B cell (primary cell): ENCODE data around the gene TGFBR3. TPM values are rescaled to one million over a fixed set of nuclear protein-coding genes. Genes with fewer than 3 reads are reported as not detected.

Experiments
- ATAC-seq: fragments of 200-7000 bp; cut with Tn5 transposase; one replicate; pipeline ENCODE4 v1.10.0; 2021; ENCODE audit warnings: low read depth, mild to moderate bottlenecking, moderate number of reproducible peaks, moderate library complexity
- CTCF ChIA-PET: fragments of 350-600 bp; sonication (Branson Sonifier 250); formaldehyde crosslinking; loops from one replicate; lab custom pipeline; 2021; ENCODE audit warnings: antibody characterized with exemption, inconsistent platforms; lab: Charles Lee
- POLR2A ChIA-PET: fragments of 350-600 bp; sonication (Branson Sonifier 250); formaldehyde crosslinking; loops from one replicate; lab custom pipeline; 2021; ENCODE audit warnings: antibody characterized with exemption; lab: Charles Lee
- DNase-seq: peaks from one replicate; pipeline ENCODE4 v3.0.0; 2013
- H2AFZ ChIP-seq: 2 replicates; pipeline ENCODE4 v1.6.1; 2012; ENCODE audit warnings: mild to moderate bottlenecking, low read depth, low read length; ENCODE audit not compliant: insufficient read depth, poor library complexity, severe bottlenecking
- H3K27ac ChIP-seq, 2 donors: 1 replicate in 1 of 2; 2 replicates in 1 of 2; pipeline ENCODE4 v1.5.1; 2012 to 2013; ENCODE audit warnings: low read length in 2 of 2, mild to moderate bottlenecking in 2 of 2, moderate library complexity in 1 of 2
- H3K27me3 ChIP-seq, 4 experiments: fragments of 200-600 bp in 1 of 4; sonication (generic) in 1 of 4; replicated peaks in 1 of 4; 1 replicate in 2 of 4; 2 replicates in 2 of 4; pipeline versions ENCODE4 v1.6.1 to v1.7.0; 2013 to 2016; ENCODE audit warnings: low read length in 3 of 4, mild to moderate bottlenecking in 2 of 4, mixed read lengths in 1 of 4, moderate library complexity in 1 of 4; ENCODE audit not compliant: insufficient read depth in 4 of 4, control insufficient read depth in 3 of 4; ENCODE audit errors: control extremely low read depth in 1 of 4
- H3K36me3 ChIP-seq, 2 experiments: replicated peaks in 1 of 2; 1 replicate in 1 of 2; 2 replicates in 1 of 2; pipeline versions ENCODE4 v1.6.1 to v1.7.1; 2013; ENCODE audit warnings: low read length in 1 of 2; ENCODE audit not compliant: insufficient read depth in 2 of 2, control insufficient read depth in 1 of 2; ENCODE audit errors: control extremely low read depth in 1 of 2, extremely low read depth in 1 of 2
- H3K4me1 ChIP-seq, 2 donors: fragments of 200-600 bp in 1 of 2; sonication (generic) in 1 of 2; 1 replicate in 1 of 2; 2 replicates in 1 of 2; pipeline versions ENCODE4 v1.5.1 to v1.6.1; 2013 to 2017; ENCODE audit warnings: low read length in 2 of 2; ENCODE audit not compliant: control insufficient read depth in 2 of 2, insufficient read depth in 2 of 2
- H3K4me2 ChIP-seq: replicated peaks from 2 replicates; pipeline ENCODE3; 2012; ENCODE audit warnings: mild to moderate bottlenecking, low read depth, low read length; ENCODE audit not compliant: poor library complexity, severe bottlenecking
- H3K4me3 ChIP-seq, 5 experiments: fragments of 200-600 bp in 1 of 5; sonication (generic) in 1 of 5; 1 replicate in 3 of 5; 2 replicates in 2 of 5; pipeline versions ENCODE4 v1.5.1 to v1.7.0; 2011 to 2016; ENCODE audit warnings: low read length in 4 of 5, mild to moderate bottlenecking in 4 of 5, low read depth in 2 of 5, control low read depth in 1 of 5, moderate library complexity in 1 of 5; ENCODE audit not compliant: insufficient read depth in 1 of 5; ENCODE audit errors: control extremely low read depth in 1 of 5, extremely low read depth in 1 of 5
- H3K79me2 ChIP-seq: fragments of 200-600 bp; sonication (generic); one replicate; pipeline ENCODE4 v1.6.0; 2016; ENCODE audit warnings: low read length; ENCODE audit not compliant: control insufficient read depth, insufficient read depth
- H3K9ac ChIP-seq: fragments of 200-600 bp; sonication (generic); 2 replicates; pipeline ENCODE4 v1.6.1; 2017; ENCODE audit warnings: mild to moderate bottlenecking, low read length, moderate library complexity
- H3K9me3 ChIP-seq, 3 donors: one replicate each; pipeline versions ENCODE4 v1.6.1 to v1.7.1; 2013; ENCODE audit warnings: low read length in 2 of 3; ENCODE audit not compliant: control insufficient read depth in 2 of 3, insufficient read depth in 1 of 3; ENCODE audit errors: control extremely low read depth in 1 of 3
- H4K20me1 ChIP-seq: 2 replicates; pipeline ENCODE4 v1.6.0; 2012; ENCODE audit warnings: mild to moderate bottlenecking, low read length; ENCODE audit not compliant: insufficient read depth, control insufficient read depth, poor library complexity, severe bottlenecking
- H3K27ac Mint-ChIP-seq: one replicate; pipeline ENCODE4 v1.8.0; 2021; ENCODE audit warnings: mixed read lengths
- H3K27me3 Mint-ChIP-seq: one replicate; pipeline ENCODE4 v1.8.0; 2021; ENCODE audit warnings: mixed read lengths
- H3K4me1 Mint-ChIP-seq: one replicate; pipeline ENCODE4 v1.8.0; 2021; ENCODE audit warnings: mixed read lengths
- H3K4me3 Mint-ChIP-seq: one replicate; pipeline ENCODE4 v1.8.0; 2021; ENCODE audit warnings: mixed read lengths
- H3K9me3 Mint-ChIP-seq: one replicate; pipeline ENCODE4 v1.8.0; 2022; ENCODE audit warnings: mixed read lengths; ENCODE audit not compliant: insufficient read depth
- CTCF ChIP-seq: fragments of 200-600 bp; IDR thresholded peaks from one replicate; pipeline ENCODE4 v1.8.0; 2022; ENCODE audit warnings: antibody characterized with exemption, mild to moderate bottlenecking
- EZH2 ChIP-seq: IDR thresholded peaks from 2 replicates; pipeline ENCODE4 v1.6.1; 2012; ENCODE audit warnings: borderline replicate concordance, low read depth, mild to moderate bottlenecking, moderate library complexity, low read length; ENCODE audit not compliant: insufficient read depth, poor library complexity, severe bottlenecking
- WGBS: methylation state at CpG from one replicate; pipeline ENCODE4 v1.1.5; 2013; ENCODE audit warnings: missing lambda C conversion rate; ENCODE audit not compliant: insufficient coverage; 5-methylcytosine and 5-hydroxymethylcytosine counted together
- intact Hi-C: fragments of 100-400 bp; cut with micrococcal nuclease; formaldehyde crosslinking; loops from one replicate; pipeline ENCODE4 v1.10.0; 2022
- polyA plus RNA-seq: library from polyadenylated mRNA; depleted of rRNA; stranded (reverse); fragments of >200 nt; gene quantifications from 2 replicates; pipeline ENCODE4 v1.2.3, GENCODE V29; 2012
- total RNA-seq, 2 donors: library from RNA; stranded (reverse); fragments of 120-200 nt in 1 of 2; gene quantifications; 1 replicate in 1 of 2; 2 replicates in 1 of 2; pipeline versions ENCODE4 v1.2.3 to v1.2.4, GENCODE V29; 2013 to 2022

TGFBR3 gene
- total and polyA plus RNA-seq, 2 donors (not counting 1 experiment from before 2014, with no cell fraction given), result 0.10 to 0.12 TPM

GRCh38 chr1:91793189-91793588, 92.8 kb downstream of the TGFBR3 start:
- no peaks in the 10 kb centered on the region for H3K9me3 Mint-ChIP-seq
- WGBS, result 100% methylated on average over 3 of the region's 5 CpGs
- ATAC-seq (no peak), DNase-seq (no peak)
- intact Hi-C loops, result no loop called here
- POLR2A ChIA-PET, result no interaction called here
- TF ChIP-seq CTCF, result no peak
- TF ChIP-seq EZH2, result no peak
- peaks cover 2% of the 10 kb centered on the region for H3K27me3 Mint-ChIP-seq
- no peaks in the 10 kb centered on the region for H3K9me3 ChIP-seq
- H2AFZ ChIP-seq, result no peak overlapping the region
- no peaks in the 10 kb centered on the region for H3K79me2 ChIP-seq
- no peak overlapping the region for H3K27ac ChIP-seq
- no peak overlapping the region for H3K4me2 ChIP-seq
- H3K9ac ChIP-seq, result no peak overlapping the region
- H3K27me3 ChIP-seq, result no peaks in the 10 kb centered on the region
- CTCF ChIA-PET, result no interaction called here
- no peaks in the 10 kb centered on the region for H3K4me1 Mint-ChIP-seq
- no peaks in the 10 kb centered on the region for H3K4me1 ChIP-seq
- H3K4me3 ChIP-seq, result no peak overlapping the region
- H3K27ac Mint-ChIP-seq, result no peak overlapping the region
- no peak overlapping the region for H3K4me3 Mint-ChIP-seq
- no peaks in the 10 kb centered on the region for H3K36me3 ChIP-seq
- no peaks in the 10 kb centered on the region for H4K20me1 ChIP-seq

GRCh38 chr1:91792489-91793071, 93.4 kb downstream of the TGFBR3 start:
- Histone ChIP-seq H3K27ac (no peak overlapping the region), H3K4me1 (no peaks in the 10 kb centered on the region), H4K20me1 (no peaks in the 10 kb centered on the region), H3K27me3 (no peaks in the 10 kb centered on the region), H3K9ac (no peak overlapping the region), H3K4me3 (no peak overlapping the region), H3K4me2 (no peak overlapping the region), H3K36me3 (no peaks in the 10 kb centered on the region), H3K79me2 (no peaks in the 10 kb centered on the region), H2AFZ (no peak overlapping the region), H3K9me3 (no peaks in the 10 kb centered on the region)
- intact Hi-C loops, result no loop called here
- CTCF ChIA-PET, result interaction anchor here (1.4 kb wide), 1 partner anchor 11 kb away, joined by 3 read pairs; no protein-coding TSS in a partner anchor
- POLR2A ChIA-PET, result no interaction called here
- H3K27ac Mint-ChIP-seq, result no peak overlapping the region
- WGBS, result 89% methylated on average over 3 of the region's 8 CpGs
- no peak overlapping the region for H3K4me3 Mint-ChIP-seq
- TF ChIP-seq CTCF (no peak), EZH2 (no peak)
- H3K27me3 Mint-ChIP-seq, result peaks cover 2% of the 10 kb centered on the region
- H3K4me1 Mint-ChIP-seq, result no peaks in the 10 kb centered on the region
- ATAC-seq, result no peak
- no peak for DNase-seq
- no peaks in the 10 kb centered on the region for H3K9me3 Mint-ChIP-seq
